GM12865 (cell line): ENCODE measurements around the gene SMARCAL1.

ENCODE experiments used
- DNase-seq: peaks from one replicate; pipeline ENCODE4 v3.0.0; 2010; ENCODE audit warnings: low read depth
- H3K4me3 ChIP-seq: 2 replicates; pipeline ENCODE4 v1.5.1; 2011; ENCODE audit warnings: mild to moderate bottlenecking, low read depth, low read length, control low read depth
- CTCF ChIP-seq: IDR thresholded peaks from 2 replicates; pipeline ENCODE4 v1.5.1; 2011; ENCODE audit warnings: low read length, control low read depth, low read depth, inconsistent platforms; ENCODE audit not compliant: insufficient read depth; ENCODE audit errors: missing control alignments

SMARCAL1 gene

GRCh38 chr2:216498070-216498378 lies 85.7 kb downstream of the SMARCAL1 start:
- DNase-seq = no peak
- no peak for TF ChIP-seq CTCF
- peak overlapping the region; percentile 97 for H3K4me3 ChIP-seq

GRCh38 chr2:216498379-216499352 lies 86.4 kb downstream of the SMARCAL1 start, which contains the start of gene RPL37A:
RPL37A (plus strand) TSS chr2:216498844; CDS start chr2:216498875, 31 bp downstream.
- peak within 1 kb of the TSS; percentile 97 for H3K4me3 ChIP-seq
- no peak for TF ChIP-seq CTCF
- peak; percentile 98 for DNase-seq

DNA sequence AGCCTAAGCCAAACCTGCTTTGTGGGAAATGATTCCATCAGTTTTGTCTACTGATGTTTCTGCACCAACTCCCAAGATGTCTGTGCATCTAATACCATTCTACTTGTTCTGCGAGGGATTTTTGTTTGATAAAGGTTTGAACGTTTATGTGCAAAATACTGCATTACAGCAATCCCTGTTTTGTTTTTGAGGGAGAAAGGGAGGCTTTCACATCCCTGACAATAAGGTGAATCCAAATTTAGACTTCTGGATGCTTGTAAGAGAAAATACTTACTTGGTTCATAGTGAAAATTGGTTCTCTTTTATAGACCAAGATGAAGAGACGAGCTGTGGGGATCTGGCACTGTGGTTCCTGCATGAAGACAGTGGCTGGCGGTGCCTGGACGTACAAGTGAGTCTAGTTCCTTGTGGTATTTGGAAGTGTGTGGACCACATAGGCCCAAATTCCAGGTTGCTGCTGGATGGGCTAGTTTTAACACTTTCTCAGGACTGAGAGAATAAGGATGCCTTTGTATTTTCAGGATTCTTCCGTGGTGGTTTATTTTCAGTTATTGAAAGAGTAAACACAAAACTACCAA lies 87.4 kb downstream of the SMARCAL1 start:
- peak; percentile 42 for DNase-seq
- peak overlapping the region; percentile 97 for H3K4me3 ChIP-seq
- no peak for TF ChIP-seq CTCF

DNA sequence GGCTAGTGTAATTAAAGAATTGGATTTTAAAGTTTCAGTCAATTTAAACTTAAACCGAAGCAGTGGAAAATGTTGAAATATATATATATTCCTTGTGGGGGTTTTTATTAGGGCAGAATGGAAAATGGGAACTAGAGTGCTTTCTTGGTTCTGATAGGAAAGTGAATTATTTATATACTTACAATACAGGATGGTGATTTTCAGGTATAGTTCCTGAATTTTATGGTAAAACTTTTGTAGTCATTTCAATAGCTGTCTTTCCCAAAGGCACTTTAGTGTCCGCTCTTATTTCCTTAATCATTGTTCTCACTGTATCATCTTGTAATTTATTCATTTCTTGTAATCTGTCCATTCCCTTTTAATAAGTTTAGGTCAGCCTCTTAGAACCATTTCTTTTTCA lies 88.3 kb downstream of the SMARCAL1 start:
- TF ChIP-seq CTCF = no peak
- peak overlapping the region; percentile 97 for H3K4me3 ChIP-seq
- DNase-seq = no peak

- no peak overlapping the region for H3K4me3 ChIP-seq
- no peak for DNase-seq
- no peak for TF ChIP-seq CTCF
Observed at GRCh38 chr2:216501854-216502253, 89.6 kb downstream of the SMARCAL1 start.

DNA sequence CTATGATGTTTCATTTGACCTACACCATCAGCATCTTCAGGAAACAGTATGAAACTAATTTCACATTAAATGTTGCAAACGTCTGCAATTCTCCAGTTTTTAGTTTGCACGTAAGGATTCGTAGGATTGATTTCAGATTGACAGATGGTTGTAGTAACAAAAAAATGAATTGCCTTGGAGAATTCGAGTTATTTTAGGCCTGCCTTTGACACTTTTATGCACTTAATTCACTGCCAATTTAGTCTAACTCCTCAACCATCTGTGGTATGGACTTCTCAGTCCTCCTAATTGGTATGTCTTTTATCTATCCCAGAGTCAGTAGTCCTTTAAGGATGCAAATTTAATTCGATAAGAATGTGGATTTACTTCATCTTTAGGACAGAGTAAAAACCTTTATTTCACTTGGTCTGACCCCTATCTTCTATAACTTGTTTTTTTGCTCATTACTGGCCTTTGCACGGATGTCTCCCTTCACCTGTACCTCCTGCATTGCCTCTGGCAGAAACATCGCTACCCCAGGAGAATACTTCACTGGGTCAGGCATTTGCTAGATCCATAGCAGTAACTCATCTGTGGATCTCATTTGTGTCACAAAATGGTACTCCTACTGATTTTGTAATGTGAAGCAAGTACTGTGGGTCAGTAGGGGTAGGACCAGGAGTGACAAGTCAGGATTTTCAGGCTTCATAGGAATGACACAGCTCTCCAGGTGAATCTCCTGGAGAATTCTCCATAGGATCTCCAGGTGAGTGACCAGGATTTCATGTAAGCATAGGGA lies 90.3 kb downstream of the SMARCAL1 start:
- no peak overlapping the region for H3K4me3 ChIP-seq
- no peak for TF ChIP-seq CTCF

More for the DNA sequence above, 90.3 kb downstream of the SMARCAL1 start:
- no peak for DNase-seq
